Kidney (tissue), 14 donors: ENCODE measurements around the gene IL3. TPM values are rescaled to one million over a fixed set of nuclear protein-coding genes. Genes with fewer than 3 reads are reported as not detected.
A peak's percentile ranks its signal among the peaks of the same experiment; 100 is the strongest.

ENCODE experiments used
- DNase-seq, 5 donors: peaks; one replicate each; pipeline ENCODE4 v3.0.0-alpha.2; 2013 to 2020
- FAIRE-seq: peaks from 2 replicates; lab custom pipeline; 2012; peaks lifted over from hg19 to GRCh38; lab: Jason Lieb, UNC
- H3K27ac ChIP-seq, 2 donors: one replicate each; pipeline ENCODE4 v1.7.0; 2013; ENCODE audit warnings: low read depth in 2 of 2, low read length in 2 of 2, inconsistent platforms in 1 of 2
- H3K27me3 ChIP-seq: one replicate; pipeline ENCODE4 v1.7.1; 2013; ENCODE audit warnings: low read length, inconsistent platforms; ENCODE audit not compliant: control insufficient read depth, insufficient read depth
- H3K36me3 ChIP-seq, 3 donors: one replicate each; pipeline versions ENCODE4 v1.7.0 to v1.7.1; 2013; ENCODE audit warnings: low read length in 3 of 3, control low read depth in 1 of 3, inconsistent platforms in 1 of 3; ENCODE audit not compliant: insufficient read depth in 3 of 3, control insufficient read depth in 2 of 3
- H3K4me1 ChIP-seq, 3 donors: one replicate each; pipeline versions ENCODE4 v1.7.0 to v1.7.1; 2013; ENCODE audit warnings: low read length in 3 of 3, inconsistent platforms in 1 of 3, low read depth in 1 of 3; ENCODE audit not compliant: control insufficient read depth in 2 of 3, insufficient read depth in 2 of 3
- H3K4me3 ChIP-seq, 3 donors: one replicate each; pipeline versions ENCODE4 v1.7.0 to v1.8.1; 2013; ENCODE audit warnings: low read length in 3 of 3, control low read depth in 1 of 3, inconsistent platforms in 1 of 3
- H3K9ac ChIP-seq, 3 donors: one replicate each; pipeline versions ENCODE4 v1.7.0 to v1.7.1; 2013; ENCODE audit warnings: low read length in 3 of 3, control low read depth in 1 of 3, inconsistent platforms in 1 of 3
- H3K9me3 ChIP-seq, 3 donors: one replicate each; pipeline versions ENCODE4 v1.7.0 to v1.7.1; 2013; ENCODE audit warnings: low read length in 3 of 3, control low read depth in 1 of 3, inconsistent platforms in 1 of 3; ENCODE audit not compliant: control insufficient read depth in 2 of 3, insufficient read depth in 1 of 3
- intact Hi-C: fragments of 100-400 bp; cut with DNase I; formaldehyde crosslinking; loops from one replicate; pipeline ENCODE4 v1.11.1; 2022
- polyA plus RNA-seq: library from polyadenylated mRNA; stranded (reverse); fragments of 350-450 nt; fragmentation: Illumina TruSeq; extraction: RNeasy Lipid Tissue Mini Kit (QIAGEN cat#74804); gene quantifications from one replicate; pipeline ENCODE4 v1.2.3, GENCODE V29; 2014; ENCODE audit warnings: low read depth, low replicate concordance; ENCODE audit not compliant: insufficient read depth
- total RNA-seq: library from RNA; stranded (reverse); fragmentation: NEBNext Ultra II Directional; extraction: Animal tissue kit (Norgen Biotek cat#: 25700); gene quantifications from one replicate; pipeline ENCODE4 v1.2.1, GENCODE V29; 2021
- TF ChIP-seq, protein P1 (sequence below): IDR thresholded peaks from 3 replicates; pipeline ENCODE4 v1.5.1; 2012; ENCODE audit warnings: mild to moderate bottlenecking, moderate library complexity, borderline replicate concordance; ENCODE audit not compliant: insufficient read depth; ENCODE audit errors: extremely low read depth
- donor health status: control.
- donor health status: control.
- donor health status: control.
- donor health status: control.
- donor health status: control.
- donor health status: DM: yes; HTN: yes; CAD: no.
- donor health status: Normal renal cell carcinoma (clear cell type).

The IL3 gene
- total and polyA plus RNA-seq, 2 donors from 2014 or later, result not detected

DNA sequence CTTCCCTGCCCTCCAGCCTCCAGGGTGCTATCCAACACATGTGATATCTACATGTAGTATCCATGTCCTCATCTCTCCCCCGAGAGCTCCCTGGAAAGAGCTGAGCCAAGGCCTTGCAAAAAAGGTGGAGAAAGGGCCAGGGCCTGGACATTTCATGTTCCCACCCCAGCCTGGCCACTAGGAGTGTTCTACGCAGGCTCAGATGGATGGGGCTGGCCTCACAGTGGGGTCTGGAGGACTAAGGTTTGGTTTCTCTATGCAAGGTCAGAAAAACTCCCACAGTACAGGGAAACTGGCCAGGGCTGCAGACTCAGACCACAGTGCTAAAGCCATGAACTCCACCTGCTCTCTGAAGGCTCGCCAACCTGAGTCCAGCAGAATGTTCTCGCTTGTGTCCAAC is 11.6 kb downstream of the IL3 start:
- Histone ChIP-seq H3K27me3 (no peaks in the 10 kb centered on the region), H3K9me3 (no peaks in the 10 kb centered on the region), H3K9ac (no peak overlapping the region), H3K27ac (no peak overlapping the region), H3K36me3 (no peaks in the 10 kb centered on the region), H3K4me1 (no peaks in the 10 kb centered on the region), H3K4me3 (no peak overlapping the region)
- intact Hi-C loops, result no loop called here
- TF ChIP-seq, protein P1, sequence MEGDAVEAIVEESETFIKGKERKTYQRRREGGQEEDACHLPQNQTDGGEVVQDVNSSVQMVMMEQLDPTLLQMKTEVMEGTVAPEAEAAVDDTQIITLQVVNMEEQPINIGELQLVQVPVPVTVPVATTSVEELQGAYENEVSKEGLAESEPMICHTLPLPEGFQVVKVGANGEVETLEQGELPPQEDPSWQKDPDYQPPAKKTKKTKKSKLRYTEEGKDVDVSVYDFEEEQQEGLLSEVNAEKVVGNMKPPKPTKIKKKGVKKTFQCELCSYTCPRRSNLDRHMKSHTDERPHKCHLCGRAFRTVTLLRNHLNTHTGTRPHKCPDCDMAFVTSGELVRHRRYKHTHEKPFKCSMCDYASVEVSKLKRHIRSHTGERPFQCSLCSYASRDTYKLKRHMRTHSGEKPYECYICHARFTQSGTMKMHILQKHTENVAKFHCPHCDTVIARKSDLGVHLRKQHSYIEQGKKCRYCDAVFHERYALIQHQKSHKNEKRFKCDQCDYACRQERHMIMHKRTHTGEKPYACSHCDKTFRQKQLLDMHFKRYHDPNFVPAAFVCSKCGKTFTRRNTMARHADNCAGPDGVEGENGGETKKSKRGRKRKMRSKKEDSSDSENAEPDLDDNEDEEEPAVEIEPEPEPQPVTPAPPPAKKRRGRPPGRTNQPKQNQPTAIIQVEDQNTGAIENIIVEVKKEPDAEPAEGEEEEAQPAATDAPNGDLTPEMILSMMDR, result no peak
- DNase-seq (peak in 1 of 5 donors; percentile 28), FAIRE-seq (no peak)

DNA sequence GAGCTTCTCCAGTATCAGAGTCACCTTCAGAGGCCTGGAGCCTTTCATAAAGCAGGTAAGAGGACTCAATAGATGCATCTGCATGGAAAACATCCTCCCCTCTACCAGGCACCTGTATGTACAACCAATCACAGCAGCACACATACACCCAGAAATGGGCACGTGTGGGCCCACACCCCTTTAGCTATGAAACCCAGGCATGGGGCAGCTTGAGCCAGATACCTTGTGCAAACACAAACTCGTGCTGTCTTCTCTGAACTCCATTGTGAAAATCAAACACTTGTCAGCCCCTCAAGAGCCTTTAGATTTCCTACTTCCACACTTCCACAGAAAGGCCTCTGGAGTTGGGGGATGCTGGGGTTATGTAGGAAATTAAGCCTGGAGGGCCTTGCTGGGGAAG is 12.1 kb downstream of the IL3 start:
- Histone ChIP-seq H3K9me3 (no peaks in the 10 kb centered on the region), H3K4me3 (no peak overlapping the region), H3K9ac (no peak overlapping the region), H3K27ac (no peak overlapping the region), H3K4me1 (no peaks in the 10 kb centered on the region), H3K27me3 (no peaks in the 10 kb centered on the region), H3K36me3 (no peaks in the 10 kb centered on the region)
- TF ChIP-seq, protein P1, result no peak
- FAIRE-seq (no peak), DNase-seq (peak in 1 of 5 donors; percentile 25)
- intact Hi-C loops, result no loop called here

DNA sequence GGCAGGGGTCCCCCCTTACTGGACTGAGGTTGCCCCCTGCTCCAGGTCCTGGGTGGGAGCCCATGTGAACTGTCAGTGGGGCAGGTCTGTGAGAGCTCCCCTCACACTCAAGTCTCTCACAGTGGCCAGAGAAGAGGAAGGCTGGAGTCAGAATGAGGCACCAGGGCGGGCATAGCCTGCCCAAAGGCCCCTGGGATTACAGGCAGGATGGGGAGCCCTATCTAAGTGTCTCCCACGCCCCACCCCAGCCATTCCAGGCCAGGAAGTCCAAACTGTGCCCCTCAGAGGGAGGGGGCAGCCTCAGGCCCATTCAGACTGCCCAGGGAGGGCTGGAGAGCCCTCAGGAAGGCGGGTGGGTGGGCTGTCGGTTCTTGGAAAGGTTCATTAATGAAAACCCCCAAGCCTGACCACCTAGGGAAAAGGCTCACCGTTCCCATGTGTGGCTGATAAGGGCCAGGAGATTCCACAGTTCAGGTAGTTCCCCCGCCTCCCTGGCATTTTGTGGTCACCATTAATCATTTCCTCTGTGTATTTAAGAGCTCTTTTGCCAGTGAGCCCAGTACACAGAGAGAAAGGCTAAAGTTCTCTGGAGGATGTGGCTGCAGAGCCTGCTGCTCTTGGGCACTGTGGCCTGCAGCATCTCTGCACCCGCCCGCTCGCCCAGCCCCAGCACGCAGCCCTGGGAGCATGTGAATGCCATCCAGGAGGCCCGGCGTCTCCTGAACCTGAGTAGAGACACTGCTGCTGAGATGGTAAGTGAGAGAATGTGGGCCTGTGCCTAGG is 13.0 kb downstream of the IL3 start, which contains the start of gene CSF2:
Gene CSF2 (plus strand): TSS at position 559 of the 783 bp plus-strand sequence. CDS start 35 bp downstream, at position 594.
- intact Hi-C loops, result no loop called here
- Histone ChIP-seq H3K9ac (no peak within 1 kb of the TSS), H3K27ac (no peak within 1 kb of the TSS), H3K4me3 (no peak within 1 kb of the TSS), H3K4me1 (no peaks in the 10 kb centered on the region), H3K9me3 (no peaks in the 10 kb centered on the region), H3K27me3 (no peaks in the 10 kb centered on the region), H3K36me3 (no peaks in the 10 kb centered on the region)
- FAIRE-seq (no peak), DNase-seq (peak in 1 of 5 donors; percentile 58)
- TF ChIP-seq, protein P1, result no peak
